HFFc6 (cell line): ENCODE measurements around the gene B3GNT2. TPM values are rescaled to one million over a fixed set of nuclear protein-coding genes. Genes with fewer than 3 reads are reported as not detected.

Experiments
- DNase-seq: peaks from one replicate; pipeline ENCODE4 v3.0.0-alpha.2; 2018
- H3K27ac Mint-ChIP-seq: 2 replicates; pipeline ENCODE4 v1.8.0; 2020; ENCODE audit warnings: mild to moderate bottlenecking, mixed read lengths
- H3K27me3 Mint-ChIP-seq: 2 replicates; pipeline ENCODE4 v1.8.0; 2021; ENCODE audit warnings: mild to moderate bottlenecking, moderate library complexity, mixed read lengths; ENCODE audit not compliant: insufficient read depth
- H3K36me3 Mint-ChIP-seq: 2 replicates; pipeline ENCODE4 v1.8.0; 2021; ENCODE audit warnings: low read depth, mixed read lengths
- H3K4me1 Mint-ChIP-seq: 2 replicates; pipeline ENCODE4 v1.8.0; 2020; ENCODE audit warnings: low read depth, mixed read lengths
- H3K4me3 Mint-ChIP-seq: 2 replicates; pipeline ENCODE4 v1.8.0; 2020; ENCODE audit warnings: mild to moderate bottlenecking, moderate library complexity, mixed read lengths
- H3K9me3 Mint-ChIP-seq: 2 replicates; pipeline ENCODE4 v1.8.0; 2020; ENCODE audit warnings: mild to moderate bottlenecking, mixed read lengths
- total RNA-seq, 6 experiments: library from RNA; stranded (reverse); fragmentation: NEBNext Ultra II Directional; extraction: Animal tissue kit (Norgen Biotek cat#: 25700); gene quantifications; 2 replicates in 1 of 6; 3 replicates in 5 of 6; pipeline ENCODE4 v1.2.3, GENCODE V29; 2021
- TF ChIP-seq, protein P1 (sequence below): fragments of 200-600 bp; sonication (generic); IDR thresholded peaks from 2 replicates; pipeline ENCODE4 v1.5.0; 2021; ENCODE audit warnings: antibody characterized with exemption, mild to moderate bottlenecking

Gene B3GNT2
- total RNA-seq, 6 experiments from 2014 or later: 12.5 to 16.7 (median 15.1) TPM

DNA sequence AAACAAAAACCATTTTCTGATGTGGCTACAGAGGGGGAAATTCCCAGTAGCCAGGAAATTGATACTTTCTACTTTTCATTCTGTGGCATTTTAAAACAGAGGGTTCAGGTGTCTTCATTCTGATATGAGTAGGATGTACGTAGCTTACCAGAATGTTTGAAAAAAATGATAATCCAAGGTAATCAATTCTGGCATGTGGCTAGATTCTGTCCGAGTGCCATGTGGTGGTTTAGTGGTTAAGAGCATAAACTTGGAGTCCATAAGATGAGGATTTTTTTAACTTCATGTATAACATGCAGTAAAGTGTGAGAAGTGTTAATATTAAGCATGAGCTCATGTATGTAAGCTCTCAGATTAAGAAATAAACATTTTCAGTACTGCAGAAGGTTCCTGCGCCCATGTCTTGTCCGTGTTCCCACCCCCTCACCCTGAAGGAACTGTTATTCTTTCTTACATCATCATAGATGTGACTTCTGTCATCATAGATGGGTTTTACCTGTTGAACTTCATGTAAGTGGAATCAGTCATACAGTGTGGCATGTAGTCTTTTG lies 4.5 kb downstream of the B3GNT2 start:
- no peaks in the 10 kb centered on the region for H3K36me3 Mint-ChIP-seq
- TF ChIP-seq, protein P1, sequence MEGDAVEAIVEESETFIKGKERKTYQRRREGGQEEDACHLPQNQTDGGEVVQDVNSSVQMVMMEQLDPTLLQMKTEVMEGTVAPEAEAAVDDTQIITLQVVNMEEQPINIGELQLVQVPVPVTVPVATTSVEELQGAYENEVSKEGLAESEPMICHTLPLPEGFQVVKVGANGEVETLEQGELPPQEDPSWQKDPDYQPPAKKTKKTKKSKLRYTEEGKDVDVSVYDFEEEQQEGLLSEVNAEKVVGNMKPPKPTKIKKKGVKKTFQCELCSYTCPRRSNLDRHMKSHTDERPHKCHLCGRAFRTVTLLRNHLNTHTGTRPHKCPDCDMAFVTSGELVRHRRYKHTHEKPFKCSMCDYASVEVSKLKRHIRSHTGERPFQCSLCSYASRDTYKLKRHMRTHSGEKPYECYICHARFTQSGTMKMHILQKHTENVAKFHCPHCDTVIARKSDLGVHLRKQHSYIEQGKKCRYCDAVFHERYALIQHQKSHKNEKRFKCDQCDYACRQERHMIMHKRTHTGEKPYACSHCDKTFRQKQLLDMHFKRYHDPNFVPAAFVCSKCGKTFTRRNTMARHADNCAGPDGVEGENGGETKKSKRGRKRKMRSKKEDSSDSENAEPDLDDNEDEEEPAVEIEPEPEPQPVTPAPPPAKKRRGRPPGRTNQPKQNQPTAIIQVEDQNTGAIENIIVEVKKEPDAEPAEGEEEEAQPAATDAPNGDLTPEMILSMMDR: no peak
- H3K4me1 Mint-ChIP-seq: peaks cover 49% of the 10 kb centered on the region
- DNase-seq: no peak
- no peaks in the 10 kb centered on the region; the same call in 1 of the 2 replicates for H3K27me3 Mint-ChIP-seq
- H3K9me3 Mint-ChIP-seq: no peaks in the 10 kb centered on the region
- no peak overlapping the region for H3K4me3 Mint-ChIP-seq
- no peak overlapping the region for H3K27ac Mint-ChIP-seq

DNA sequence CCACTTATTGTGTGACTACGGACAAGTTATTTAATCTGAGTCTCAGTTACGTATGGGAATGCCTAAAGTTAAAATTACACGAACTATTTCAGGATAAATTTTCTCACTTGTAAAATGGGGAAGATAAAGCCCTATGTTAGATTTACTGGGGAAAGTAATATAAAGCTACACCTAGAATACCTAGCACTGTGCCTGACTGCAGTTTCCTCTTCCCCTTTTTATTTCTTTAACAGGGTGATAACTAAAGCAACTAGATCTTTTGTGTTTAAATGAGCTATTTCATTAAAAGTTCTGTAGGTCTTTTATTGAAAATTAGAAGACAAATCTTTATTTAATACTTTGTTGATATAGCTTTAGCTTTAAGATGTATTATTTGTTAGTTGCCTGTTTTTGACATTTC lies 5.0 kb downstream of the B3GNT2 start:
- H3K27ac Mint-ChIP-seq: peak overlapping the region; percentile 2; the same call in 1 of the 2 replicates
- DNase-seq: no peak
- no peaks in the 10 kb centered on the region; the same call in 1 of the 2 replicates for H3K27me3 Mint-ChIP-seq
- H3K9me3 Mint-ChIP-seq: no peaks in the 10 kb centered on the region
- H3K4me3 Mint-ChIP-seq: no peak overlapping the region
- H3K36me3 Mint-ChIP-seq: no peaks in the 10 kb centered on the region
- TF ChIP-seq, protein P1: no peak
- peaks cover 49% of the 10 kb centered on the region for H3K4me1 Mint-ChIP-seq

DNA sequence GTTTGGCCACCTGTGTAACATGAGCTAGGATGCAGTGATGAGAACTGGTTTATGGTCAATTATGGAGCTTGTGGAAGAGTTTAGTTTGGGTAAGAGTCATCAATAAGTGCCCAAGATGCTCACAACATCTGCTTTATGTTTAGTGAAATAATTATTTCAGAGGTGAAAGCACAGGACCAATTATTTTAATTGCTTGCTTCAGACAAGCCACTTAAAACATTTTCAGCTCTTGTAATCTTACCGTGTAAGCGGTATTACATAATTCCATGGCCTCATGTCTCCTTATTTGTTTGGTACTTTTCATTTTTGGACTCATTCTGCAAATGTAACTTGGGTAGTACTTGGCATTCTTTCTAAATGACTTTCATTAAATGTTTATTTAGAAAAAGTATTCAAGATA lies 5.4 kb downstream of the B3GNT2 start:
- Mint-ChIP-seq H3K4me3 (no peak overlapping the region), H3K27ac (peak overlapping the region; percentile 2; the same call in 1 of the 2 replicates), H3K36me3 (no peaks in the 10 kb centered on the region), H3K9me3 (no peaks in the 10 kb centered on the region), H3K27me3 (no peaks in the 10 kb centered on the region; the same call in 1 of the 2 replicates), H3K4me1 (peaks cover 49% of the 10 kb centered on the region)
- TF ChIP-seq, protein P1: no peak
- peak; percentile 36 for DNase-seq

DNA sequence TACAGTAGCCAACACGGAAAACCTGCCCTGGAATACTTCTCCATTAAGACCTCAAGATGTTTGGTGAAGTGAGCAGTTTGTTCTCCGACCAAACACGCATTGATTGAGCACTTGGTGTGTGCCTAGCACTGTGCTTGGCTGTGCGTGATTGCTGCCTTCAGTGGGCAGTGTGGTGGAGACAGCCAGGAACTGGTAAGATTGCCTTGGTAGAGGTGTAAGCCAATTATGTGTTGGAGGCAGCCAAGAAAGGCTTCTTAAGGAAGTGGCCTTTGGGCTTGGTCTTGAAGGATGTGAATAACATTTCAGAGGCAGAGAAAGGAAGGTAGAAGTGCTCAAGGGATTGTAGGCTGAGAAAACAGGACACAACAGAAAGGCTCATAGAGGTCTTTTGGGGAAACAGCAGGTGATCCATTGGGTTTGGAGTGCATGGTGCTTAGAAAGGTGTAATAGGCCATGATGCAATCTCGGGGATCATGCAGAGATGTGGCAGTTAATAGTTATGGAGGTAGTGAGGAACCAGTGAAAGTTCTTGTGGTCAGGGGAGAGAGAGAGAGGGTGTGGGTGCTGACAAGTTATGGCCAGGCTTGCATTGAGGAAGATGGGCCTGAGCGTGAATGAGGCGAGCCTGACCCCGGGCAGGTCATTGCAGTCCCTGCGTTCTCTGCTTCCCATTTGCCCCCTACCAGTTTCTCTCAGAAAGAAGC lies 6.3 kb downstream of the B3GNT2 start:
- TF ChIP-seq, protein P1: no peak
- Mint-ChIP-seq H3K27ac (no peak overlapping the region), H3K9me3 (no peaks in the 10 kb centered on the region), H3K4me3 (no peak overlapping the region), H3K27me3 (no peaks in the 10 kb centered on the region; the same call in 1 of the 2 replicates), H3K36me3 (no peaks in the 10 kb centered on the region), H3K4me1 (peaks cover 49% of the 10 kb centered on the region)
- no peak for DNase-seq

DNA sequence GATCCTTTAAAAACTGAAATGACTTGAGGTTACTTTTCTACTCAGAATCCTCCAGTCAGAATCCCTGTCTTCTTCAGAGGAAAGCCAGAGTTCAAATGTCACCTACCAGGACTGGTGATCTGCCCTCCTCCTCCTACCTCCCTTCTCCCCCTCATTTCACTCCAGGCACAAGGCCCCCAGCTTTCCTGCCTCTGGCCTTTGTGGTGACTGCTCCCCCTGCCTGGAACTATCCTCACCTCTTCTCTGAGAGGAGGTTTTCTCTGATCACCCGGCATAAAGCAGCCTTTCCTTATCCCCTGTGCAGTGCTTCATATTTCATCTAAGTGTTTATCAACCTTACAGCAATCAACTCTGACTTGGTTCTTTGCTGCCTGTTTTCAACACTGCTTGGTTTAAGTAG lies 6.8 kb downstream of the B3GNT2 start:
- no peak overlapping the region for H3K4me3 Mint-ChIP-seq
- peaks cover 47% of the 10 kb centered on the region for H3K4me1 Mint-ChIP-seq
- no peak overlapping the region for H3K27ac Mint-ChIP-seq
- H3K36me3 Mint-ChIP-seq: no peaks in the 10 kb centered on the region
- H3K27me3 Mint-ChIP-seq: no peaks in the 10 kb centered on the region; the same call in 1 of the 2 replicates
- DNase-seq: no peak
- TF ChIP-seq, protein P1: no peak
- no peaks in the 10 kb centered on the region for H3K9me3 Mint-ChIP-seq
